Heart left ventricle (tissue), 16 donors: ENCODE data around the gene XCL2. TPM values are rescaled to one million over a fixed set of nuclear protein-coding genes. Genes with fewer than 3 reads are reported as not detected.
"Not testable (repeated sequence)": the region's sequence is repeated elsewhere in the genome, so short reads cannot be mapped to it uniquely, and the experiment has no call there.

Experiments used
- ATAC-seq, 4 donors: fragments of 200-7000 bp; cut with Tn5 transposase; one replicate each; pipeline ENCODE4 v1.9.1; 2020 to 2022; ENCODE audit warnings: moderate library complexity in 4 of 4, mild to moderate bottlenecking in 3 of 4, moderate number of reproducible peaks in 1 of 4
- DNase-seq, 5 donors: peaks; one replicate each; pipeline ENCODE4 v3.0.0-alpha.2; 2020
- H3K27ac ChIP-seq, 12 donors: fragments of 200-600 bp; sonication (generic) in 4 of 12; one replicate each; pipeline versions ENCODE4 v1.5.0 to v1.8.0; 2016 to 2022; ENCODE audit warnings: mild to moderate bottlenecking in 2 of 12
- H3K27me3 ChIP-seq, 9 donors: fragments of 200-600 bp; sonication (generic) in 2 of 9; one replicate each; pipeline versions ENCODE4 v1.5.1 to v1.8.0; 2016 to 2022; ENCODE audit warnings: mild to moderate bottlenecking in 3 of 9
- H3K36me3 ChIP-seq, 9 donors: fragments of 200-600 bp; sonication (generic) in 2 of 9; one replicate each; pipeline versions ENCODE4 v1.5.0 to v1.8.0; 2018 to 2022; ENCODE audit warnings: mild to moderate bottlenecking in 2 of 9
- H3K4me1 ChIP-seq, 12 donors: fragments of 200-600 bp; sonication (generic) in 4 of 12; one replicate each; pipeline versions ENCODE4 v1.5.0 to v1.8.0; 2016 to 2022; ENCODE audit warnings: mild to moderate bottlenecking in 3 of 12
- H3K4me3 ChIP-seq, 12 donors: fragments of 200-600 bp; sonication (generic) in 4 of 12; one replicate each; pipeline versions ENCODE4 v1.5.0 to v1.8.0; 2017 to 2022; ENCODE audit warnings: mild to moderate bottlenecking in 9 of 12, moderate library complexity in 4 of 12
- H3K9me3 ChIP-seq, 12 donors: fragments of 200-600 bp; sonication (generic) in 4 of 12; one replicate each; pipeline versions ENCODE4 v1.5.0 to v1.8.0; 2016 to 2022; ENCODE audit warnings: mild to moderate bottlenecking in 1 of 12
- CTCF ChIP-seq, 12 donors: fragments of 200-600 bp; sonication (generic) in 4 of 12; IDR thresholded peaks; one replicate each; pipeline versions ENCODE4 v1.5.0 to v1.8.0; 2018 to 2022; ENCODE audit warnings: antibody characterized with exemption in 12 of 12, mild to moderate bottlenecking in 5 of 12
- POLR2A ChIP-seq, 2 donors: fragments of 450-650 bp; IDR thresholded peaks; one replicate each; pipeline ENCODE4 v1.6.1; 2017; ENCODE audit warnings: antibody characterized with exemption in 2 of 2, mild to moderate bottlenecking in 2 of 2, moderate library complexity in 2 of 2
- WGBS, 4 donors: extraction: QIAGEN DNeasy Blood & Tissue Kit in 2 of 4; methylation state at CpG; one replicate each; pipeline versions ENCODE4 v1.1.5 to v1.1.7; 2013 to 2018; 5-methylcytosine and 5-hydroxymethylcytosine counted together
- intact Hi-C, 10 donors: fragments of 100-400 bp; cut with DNase I; formaldehyde crosslinking; loops; one replicate each; pipeline versions ENCODE4 v1.11.1 to v1.14.2; 2022
- long read RNA-seq, 3 donors: library from polyadenylated mRNA; unstranded; transcript quantifications; one replicate each; pipeline ENCODE4 v2.0.0, GENCODE V29; 2020 to 2021
- polyA plus RNA-seq, 2 donors: library from polyadenylated mRNA; stranded (reverse); fragments of 200-250 nt; gene quantifications; one replicate each; pipeline ENCODE4 v1.2.3, GENCODE V29; 2013
- total RNA-seq, 9 donors: library from RNA; depleted of rRNA in 2 of 9; stranded (reverse); fragments of >200 nt in 2 of 9; fragmentation: NEBNext Ultra II Directional in 3 of 9; extraction: Animal tissue kit (Norgen Biotek cat#: 25700) in 3 of 9; gene quantifications; one replicate each; pipeline versions ENCODE4 v1.1.0 to v1.2.4, GENCODE V29; 2016 to 2023
- donor health status: ischemic (EF 13 %, LVEDD 7.1; RV severe dilation, severe dysfunction).
- donor health status: healthy with polysubstance abuse.
- donor health status: DM: no; HTN: yes; CAD: no.
- donor health status: DM: no; HTN: no; CAD: no.
- donor health status: ischemic (EF 25% LVEDD 6.9; RV normal size, moderate dysfunction).
- donor health status: ischemic (EF 25% LVEDD 5.7; RV mildly dilated, moderate dysfunction).
- donor health status: healthy.
- donor health status: DM: yes; HTN: yes; CAD: no.
- donor health status: ischemic (EF 35%, LVEDD 5.7; RV mildly dilated, moderate dysfunction).
- donor health status: nonischemic (EF 11% LVEDD 7.7; RV severe dilation, severe dysfunction).
- donor health status: DM: yes; HTN: yes; CAD: no.
- donor health status: PGD.
- donor health status: ischemic (EF 29% LVEDD 5.4; RV normal size, mild dysfunction).
- donor health status: nonischemic (EF 23%, LVEDD 6.1; RV moderate dilation, normal function).

The XCL2 gene, protein sequence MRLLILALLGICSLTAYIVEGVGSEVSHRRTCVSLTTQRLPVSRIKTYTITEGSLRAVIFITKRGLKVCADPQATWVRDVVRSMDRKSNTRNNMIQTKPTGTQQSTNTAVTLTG
- 1 to 10 TPM in 2 of 9 donors, not detected in 7; 2.7 to 3.6 TPM for total RNA-seq
- not detected for polyA plus RNA-seq
- long read RNA-seq, donor 1: 0 reads
- long read RNA-seq, donor 2: 0 reads
- long read RNA-seq, donor 3: 0 reads

DNA sequence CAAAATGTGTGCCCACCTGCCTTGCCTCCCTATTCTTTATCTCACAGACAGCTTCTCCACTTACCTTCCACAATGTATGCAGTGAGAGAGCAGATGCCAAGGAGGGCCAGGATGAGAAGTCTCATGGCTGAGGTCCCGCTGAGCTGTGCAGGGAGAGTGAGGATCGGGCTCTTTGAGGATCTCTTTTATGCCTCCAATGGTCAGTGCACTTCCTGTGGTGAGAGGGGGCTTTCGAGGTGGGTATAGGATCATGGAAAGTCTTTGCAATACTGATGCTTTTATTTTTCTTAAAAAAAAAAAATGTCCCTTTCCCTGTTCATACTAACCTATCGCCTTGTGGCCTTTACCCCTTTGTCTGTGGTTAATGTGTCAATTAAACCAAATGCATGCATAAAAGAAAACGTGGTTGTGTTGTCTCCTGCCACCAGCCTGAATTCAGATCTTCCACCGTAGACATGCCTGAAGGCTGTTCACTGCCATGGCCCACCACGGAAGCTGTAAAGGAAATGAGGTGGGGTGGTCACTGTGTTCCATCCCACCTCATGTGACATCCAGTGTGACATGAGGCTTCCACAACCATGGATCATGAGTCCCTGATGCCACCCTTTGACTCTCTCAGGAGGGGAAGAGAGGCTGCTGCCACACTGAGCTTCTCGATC, at the start of gene XCL2:
TSS of gene XCL2 (minus strand) at position 158 of the 659 bp plus-strand sequence. CDS start at position 125, 33 bp downstream.
- ATAC-seq, DNase-seq, H3K27me3 ChIP-seq, H3K4me1 ChIP-seq, intact Hi-C loops, H3K36me3 ChIP-seq, H3K9me3 ChIP-seq, H3K27ac ChIP-seq: not testable (repeated sequence)
- WGBS, 4 donors: 79 to 95% (median 86%) methylated on average over 5 to 6 of the region's 8 CpGs
- H3K4me3 ChIP-seq: peak within 1 kb of the TSS in 1 of 12 donors; percentile 8

GRCh38 chr1:168591641-168592250, 47.9 kb upstream of the XCL2 start:
- 75 to 81% (median 76%) methylated on average over 2 of the region's 2 CpGs for WGBS, 4 donors
- Histone ChIP-seq H3K4me3 (no peak overlapping the region), H3K27me3 (no peaks in the 10 kb centered on the region), H3K27ac (no peak overlapping the region), H3K4me1 (no peaks in the 10 kb centered on the region), H3K9me3 (peaks cover 0 to 9% (median 0%) of the 10 kb centered on the region in 12 donors), H3K36me3 (no peaks in the 10 kb centered on the region)
- intact Hi-C loops: no loop called here
- DNase-seq (no peak), ATAC-seq (no peak)
- TF ChIP-seq CTCF (IDR thresholded peaks at IDR 0.05) (no peak), POLR2A (IDR thresholded peaks at IDR 0.05) (no peak)

DNA sequence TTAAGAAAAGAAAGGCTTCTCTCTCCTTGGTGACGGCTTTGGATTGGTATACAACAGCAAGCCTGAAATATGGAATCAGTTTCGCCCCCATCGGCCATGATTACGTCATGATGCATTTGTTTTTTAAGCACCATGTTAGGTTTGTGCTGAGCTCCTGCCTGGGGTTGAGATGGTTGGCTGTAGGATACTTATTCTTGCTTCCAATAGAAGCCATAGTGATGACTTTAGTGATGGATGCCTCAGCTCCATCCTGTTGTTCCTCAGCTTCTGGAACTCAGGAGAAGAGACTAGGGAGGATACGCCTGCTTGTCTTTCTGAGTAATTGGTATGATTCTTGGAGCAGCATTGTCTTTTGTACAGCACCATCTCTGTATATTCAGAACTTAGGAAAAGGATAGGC, 47.3 kb upstream of the XCL2 start:
- DNase-seq: no peak
- WGBS, 4 donors: 87 to 95% (median 93%) methylated on average over 5 of the region's 5 CpGs
- intact Hi-C loops: no loop called here
- H3K4me1 ChIP-seq: no peaks in the 10 kb centered on the region
- H3K27me3 ChIP-seq: no peaks in the 10 kb centered on the region
- H3K9me3 ChIP-seq: peaks cover 0 to 5% (median 0%) of the 10 kb centered on the region in 12 donors
- no peak for ATAC-seq
- TF ChIP-seq POLR2A (IDR thresholded peaks at IDR 0.05) (no peak), CTCF (IDR thresholded peaks at IDR 0.05) (no peak)
- no peaks in the 10 kb centered on the region for H3K36me3 ChIP-seq
- H3K27ac ChIP-seq: no peak overlapping the region
- no peak overlapping the region for H3K4me3 ChIP-seq

DNA sequence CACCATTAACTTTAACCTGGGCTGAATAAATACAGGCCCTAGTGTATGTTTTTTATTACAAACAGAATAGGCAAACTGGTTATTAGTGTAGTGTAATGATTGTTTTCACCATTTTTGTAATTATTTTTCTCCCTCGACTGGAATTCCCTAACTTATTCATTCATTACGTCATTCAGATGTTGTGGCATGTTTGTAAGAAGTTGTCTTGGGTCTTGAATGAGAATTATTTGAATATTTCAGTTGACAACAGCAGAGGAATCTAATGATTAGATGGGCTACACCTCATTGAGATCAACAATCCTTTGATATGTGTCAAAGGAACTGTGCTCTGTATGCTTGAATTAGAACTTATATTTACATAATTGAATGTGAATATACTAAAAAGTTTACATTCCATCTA, 45.4 kb upstream of the XCL2 start:
- Histone ChIP-seq H3K27ac (no peak overlapping the region), H3K36me3 (no peaks in the 10 kb centered on the region), H3K9me3 (no peaks in the 10 kb centered on the region), H3K4me1 (peaks cover 0 to 14% (median 0%) of the 10 kb centered on the region in 12 donors), H3K27me3 (no peaks in the 10 kb centered on the region), H3K4me3 (no peak overlapping the region)
- intact Hi-C loops: no loop called here
- 79 to 86% (median 82%) methylated on average over 2 of the region's 2 CpGs for WGBS, 4 donors
- TF ChIP-seq CTCF (IDR thresholded peaks at IDR 0.05) (no peak), POLR2A (IDR thresholded peaks at IDR 0.05) (no peak)
- no peak for DNase-seq
- ATAC-seq: no peak
